AML-193 (cell line): ENCODE data around the gene CLASP1.
"Not testable (repeated sequence)": the region's sequence is repeated elsewhere in the genome, so short reads cannot be mapped to it uniquely, and the experiment has no call there.

Experiments
- DNase-seq, 2 experiments: peaks; one replicate each; lab custom pipeline; 2025; lab: John Stamatoyannopoulos, UW

The CLASP1 gene

GRCh38 chr2:121348128-121348740 is 301.0 kb downstream of the CLASP1 start:
- no peak for DNase-seq

DNA sequence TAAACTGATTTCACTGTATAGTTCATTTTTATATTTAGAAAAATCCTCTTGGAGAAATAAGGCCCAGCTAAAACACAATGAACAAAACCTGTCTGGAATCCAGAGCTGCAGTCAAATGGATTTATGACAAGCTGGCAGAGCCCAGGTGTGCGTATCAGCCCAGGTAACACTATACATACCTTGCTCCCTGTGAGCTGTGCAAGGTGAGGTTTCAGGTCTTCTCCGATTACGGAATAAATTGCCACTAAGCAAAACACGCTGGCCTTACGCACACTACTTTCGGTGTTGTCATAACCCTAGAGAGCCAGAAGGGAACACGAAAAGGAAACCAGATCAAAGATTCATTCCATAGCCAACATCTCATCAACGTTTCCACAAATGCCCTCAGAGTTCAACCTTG is 302.4 kb downstream of the CLASP1 start:
- DNase-seq = no peak

DNA sequence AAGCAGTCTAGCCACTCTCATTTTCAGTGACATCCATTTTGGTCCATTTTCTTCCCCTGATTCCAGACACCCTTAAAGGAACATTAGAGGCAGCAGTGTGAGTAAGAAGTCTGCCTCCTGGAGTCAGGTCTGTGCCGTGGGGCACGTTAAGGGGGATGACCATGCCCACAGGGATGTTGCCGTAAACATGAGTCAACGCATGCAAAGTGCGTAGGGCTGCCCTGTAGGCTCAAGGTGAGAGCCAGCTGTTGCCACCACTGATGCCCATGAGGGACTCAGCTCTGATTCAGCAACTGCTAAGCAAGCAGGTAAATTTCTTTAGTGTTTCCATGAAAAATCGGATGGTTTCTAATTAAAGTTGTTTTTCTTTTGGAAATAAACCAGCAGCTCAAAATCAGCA is 302.9 kb downstream of the CLASP1 start:
- no peak for DNase-seq

GRCh38 chr2:121345887-121346286 is 303.4 kb downstream of the CLASP1 start:
- no peak for DNase-seq

GRCh38 chr2:121345101-121345500 is 304.2 kb downstream of the CLASP1 start:
- no peak for DNase-seq

DNA sequence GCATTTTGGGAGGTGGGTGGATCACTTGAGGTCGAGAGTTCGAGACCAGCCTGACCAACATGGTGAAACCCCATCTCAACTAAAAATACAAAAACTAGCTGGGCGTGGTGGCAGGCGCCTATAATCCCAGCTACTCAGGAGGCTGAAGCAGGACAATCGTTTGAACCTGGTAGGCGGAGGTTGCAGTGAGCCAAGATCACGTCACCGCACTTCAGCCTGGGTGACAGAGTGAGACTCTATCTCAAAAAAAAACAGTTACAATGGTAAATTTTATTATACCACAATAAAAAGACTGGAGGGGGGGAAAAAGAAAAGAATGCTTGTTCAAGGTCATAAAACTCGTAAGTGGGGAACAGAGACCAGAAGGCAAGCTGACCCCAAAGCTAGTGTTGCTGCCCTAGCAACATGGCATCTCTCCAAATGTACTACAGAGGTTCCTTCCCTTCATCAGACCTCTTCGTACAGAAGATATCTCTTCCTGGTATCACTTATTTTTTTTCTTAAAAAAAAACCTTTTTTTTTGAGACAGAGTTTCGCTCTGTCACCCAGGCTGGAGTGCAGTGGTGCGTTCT is 305.3 kb downstream of the CLASP1 start:
- DNase-seq = not testable (repeated sequence)

DNA sequence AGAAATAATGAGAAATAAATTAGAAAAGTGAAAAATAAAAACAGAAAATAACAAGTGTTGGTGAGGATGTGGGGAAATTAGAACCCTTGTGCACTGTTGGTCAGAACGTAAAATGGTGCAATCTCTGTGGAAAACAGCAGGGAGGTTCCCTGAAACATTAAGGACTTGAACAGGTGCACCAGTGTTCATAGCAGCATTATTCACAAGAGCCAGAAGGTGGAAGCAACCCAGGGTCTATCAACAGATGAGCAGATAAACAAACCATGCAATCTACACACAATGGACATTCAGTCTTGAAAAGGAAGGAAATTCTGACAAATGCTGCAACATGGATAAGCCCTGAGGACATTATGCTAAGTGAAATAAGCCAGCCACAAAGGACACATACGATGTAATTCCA is 306.1 kb downstream of the CLASP1 start:
- no peak for DNase-seq

DNA sequence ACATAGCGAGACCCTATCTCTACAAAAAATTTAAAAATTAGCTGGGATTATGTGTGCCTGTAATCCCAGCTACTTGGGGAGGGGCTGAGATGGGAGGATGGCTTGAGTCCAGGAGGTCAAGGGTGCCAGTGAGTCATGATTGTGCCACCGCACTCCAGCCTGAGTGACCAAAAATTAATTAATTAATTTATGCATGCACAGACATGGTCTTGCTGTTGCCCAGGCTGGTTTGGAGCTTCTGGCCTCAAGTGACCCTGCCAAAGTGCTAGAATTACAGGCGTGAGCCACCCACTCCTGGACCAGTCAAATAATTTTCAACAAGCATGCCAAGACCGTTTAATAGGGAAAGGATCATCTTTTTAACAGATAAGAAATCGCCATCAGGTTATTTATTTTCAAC is 306.5 kb downstream of the CLASP1 start:
- DNase-seq = no peak

DNA sequence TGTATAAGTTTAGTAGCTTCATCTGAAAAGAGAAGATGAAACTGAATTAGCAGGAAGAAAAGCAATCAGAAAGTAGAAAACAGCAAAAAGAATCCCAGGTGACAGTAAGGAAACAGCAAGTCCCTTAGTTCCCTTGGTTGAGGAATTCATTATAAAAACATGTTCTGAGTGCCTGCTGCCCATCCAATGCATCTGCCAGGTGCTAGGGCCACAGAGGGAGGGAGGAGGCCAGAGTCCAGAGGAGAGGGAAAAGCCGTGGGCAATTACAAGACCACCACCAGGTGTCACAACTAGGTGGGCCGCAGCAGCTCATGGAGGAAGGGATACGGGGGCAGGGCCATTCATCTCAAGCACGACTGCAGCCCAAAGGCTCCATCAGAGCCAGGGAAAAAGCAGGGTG is 308.3 kb downstream of the CLASP1 start:
- no peak for DNase-seq

DNA sequence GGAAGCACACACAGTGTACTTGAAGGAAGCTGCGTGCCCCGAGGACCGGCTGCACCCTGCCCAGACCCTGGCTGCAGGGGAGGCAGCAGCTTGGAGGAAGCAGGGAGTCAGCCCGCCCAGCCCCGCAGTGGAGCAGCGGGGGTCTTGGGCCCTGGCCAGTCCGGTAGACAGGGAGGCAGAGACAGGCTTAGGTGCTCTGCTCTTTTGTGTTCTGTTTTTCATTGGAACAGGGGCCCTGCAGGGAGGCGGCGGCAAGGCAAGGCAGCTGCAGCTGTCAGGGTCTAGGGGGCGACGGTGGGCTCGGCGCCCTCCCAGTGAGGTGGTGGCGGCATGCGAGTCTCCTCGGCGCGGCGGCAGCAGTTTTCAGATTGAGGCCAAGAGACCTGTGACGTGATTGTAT is 311.0 kb downstream of the CLASP1 start:
- no peak for DNase-seq

DNA sequence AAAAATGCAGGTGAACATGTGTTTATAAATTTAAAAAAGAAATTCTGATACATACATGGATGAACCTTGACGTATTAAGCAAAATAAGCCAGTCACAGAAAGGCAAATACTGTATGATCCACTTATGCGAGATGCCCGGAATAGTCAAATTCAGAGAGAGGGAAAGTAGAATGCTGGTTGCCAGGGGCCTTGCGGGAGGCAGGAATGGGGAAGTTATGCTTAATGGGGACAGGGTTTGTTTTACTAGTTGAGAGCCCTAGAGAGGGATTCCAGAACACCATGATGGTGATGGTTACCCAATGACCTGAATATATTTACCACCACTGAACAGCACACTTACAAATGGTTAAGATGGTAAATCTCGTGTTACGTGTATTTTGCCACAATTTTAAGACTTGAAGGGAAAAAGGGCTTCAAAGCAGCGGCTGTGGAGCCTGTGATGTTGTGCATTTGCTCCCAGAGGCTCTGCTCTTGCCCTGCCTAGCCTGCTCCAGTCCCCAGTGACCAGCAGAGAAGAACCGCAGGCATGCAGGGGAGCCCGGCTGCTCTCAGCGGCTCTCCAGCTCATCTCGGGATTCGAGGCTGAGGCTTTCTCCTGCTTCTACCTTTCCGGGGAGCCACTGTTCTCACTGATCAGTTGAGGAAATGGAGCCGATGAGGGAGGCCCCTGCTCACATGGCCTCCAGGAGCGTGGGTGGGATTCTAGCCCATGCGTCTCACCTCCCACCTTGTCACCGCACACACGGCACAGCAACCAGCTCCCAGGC is 312.6 kb downstream of the CLASP1 start:
- no peak for DNase-seq

DNA sequence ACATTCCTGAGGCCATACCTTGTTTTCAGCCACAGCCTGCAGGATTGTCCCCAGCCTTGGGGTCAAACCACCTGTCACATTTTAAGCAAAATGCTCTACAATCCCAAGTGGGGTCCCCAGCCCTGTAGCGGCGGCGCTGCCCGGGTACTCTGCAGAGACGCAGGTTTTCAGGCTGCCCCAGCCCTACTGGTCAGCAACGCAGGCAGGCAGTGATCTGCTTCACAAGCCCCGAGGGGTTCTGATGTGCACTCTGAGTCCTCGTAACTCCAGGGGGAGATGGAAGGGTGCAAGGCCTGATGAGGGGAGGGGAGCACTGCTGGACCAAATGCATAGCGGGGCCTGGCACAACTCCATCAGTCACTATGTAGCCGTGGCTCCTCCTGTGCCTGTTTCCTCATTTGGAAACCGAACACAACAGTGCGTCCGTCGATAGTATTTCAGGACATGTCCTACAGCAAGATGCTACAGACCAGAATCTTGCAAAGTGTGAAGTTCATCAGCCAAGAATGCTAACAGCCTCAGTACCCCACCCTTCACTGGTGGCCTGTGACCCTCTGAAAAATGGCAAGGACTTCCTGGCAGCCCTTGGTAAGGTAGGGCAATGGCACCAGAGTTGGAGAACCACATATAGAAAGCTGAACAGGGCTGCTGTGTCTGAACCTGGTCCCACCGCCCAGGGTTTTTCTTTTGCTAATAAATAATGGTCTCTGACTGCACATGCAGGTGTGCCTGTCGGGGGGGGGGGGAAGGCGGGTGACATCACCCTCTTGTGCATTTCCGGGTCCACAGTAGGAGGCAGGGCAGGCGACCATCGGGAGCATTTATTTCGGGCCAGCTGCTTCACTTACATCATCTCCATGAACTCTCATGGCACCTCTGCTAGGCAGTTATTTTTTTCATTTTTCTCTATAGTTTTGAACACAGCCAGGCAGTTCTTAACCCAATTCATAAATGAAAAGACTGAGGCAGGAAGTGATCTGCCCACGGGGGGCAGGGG is 313.7 kb downstream of the CLASP1 start:
- no peak for DNase-seq

- DNase-seq = no peak
Measured at GRCh38 chr2:121334581-121335293, 314.5 kb downstream of the CLASP1 start.

- DNase-seq = no peak
Measured at GRCh38 chr2:121333834-121334558, 315.3 kb downstream of the CLASP1 start.

GRCh38 chr2:121333231-121333630 is 316.0 kb downstream of the CLASP1 start:
- DNase-seq = no peak

DNA sequence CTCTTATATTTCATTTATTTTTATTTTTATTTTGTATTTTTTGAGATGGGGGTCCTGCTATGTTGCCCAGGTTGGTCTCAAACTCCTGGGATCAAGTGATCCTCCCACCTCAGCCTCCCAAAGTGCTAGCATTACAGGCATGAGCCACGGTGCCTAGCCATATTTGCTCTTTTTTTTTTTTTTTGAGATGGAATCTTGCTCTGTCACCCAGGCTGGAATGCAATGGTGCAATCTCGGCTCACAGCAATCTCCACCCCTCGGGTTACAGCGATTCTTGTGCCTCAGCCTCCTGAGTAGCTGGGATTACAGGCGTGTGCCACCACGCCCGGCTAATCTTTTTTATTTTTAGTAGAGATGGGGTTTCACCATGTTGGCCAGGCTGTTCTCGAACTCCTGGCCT is 317.9 kb downstream of the CLASP1 start:
- not testable (repeated sequence) for DNase-seq

- no peak for DNase-seq
Measured at GRCh38 chr2:121330921-121331320, 318.3 kb downstream of the CLASP1 start.

DNA sequence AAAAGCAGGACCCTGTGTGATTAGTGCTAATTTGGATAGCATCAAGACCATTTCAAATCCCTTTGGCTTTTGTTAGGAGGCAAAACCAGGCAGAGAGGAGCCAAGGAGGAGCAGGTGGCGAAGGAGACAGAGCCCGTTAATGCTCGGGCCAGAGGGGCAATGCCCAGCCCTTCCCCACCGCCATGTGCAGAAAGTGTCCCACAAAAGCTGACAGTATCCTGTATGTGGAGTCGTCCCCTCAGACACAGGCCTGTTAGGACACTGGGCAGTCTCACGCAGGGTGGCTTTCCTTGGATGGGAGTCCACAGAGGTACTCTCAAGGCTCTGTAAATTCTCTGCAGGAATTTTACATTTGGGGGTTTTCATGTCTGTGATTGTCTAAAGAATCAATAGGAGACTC is 319.5 kb downstream of the CLASP1 start:
- no peak for DNase-seq

DNA sequence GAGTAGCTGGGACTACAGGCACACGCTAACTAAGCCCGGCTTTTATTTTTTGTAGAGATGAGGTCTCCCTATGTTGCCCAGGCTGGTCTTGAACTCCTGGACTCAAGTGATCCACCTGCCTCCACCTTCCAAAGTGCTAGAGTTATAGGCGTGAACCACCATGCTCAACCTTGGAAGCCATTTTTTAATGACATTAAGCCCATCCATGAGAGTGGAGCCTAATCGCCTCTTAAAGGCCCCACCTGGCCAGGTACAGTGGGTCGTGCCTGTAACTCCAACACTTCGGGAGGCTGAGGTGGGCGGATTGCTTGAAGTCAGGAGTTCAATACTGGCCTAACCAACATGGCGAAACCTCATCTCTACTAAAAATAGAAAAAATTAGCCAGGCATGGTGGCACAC is 322.6 kb downstream of the CLASP1 start:
- DNase-seq = no peak

DNA sequence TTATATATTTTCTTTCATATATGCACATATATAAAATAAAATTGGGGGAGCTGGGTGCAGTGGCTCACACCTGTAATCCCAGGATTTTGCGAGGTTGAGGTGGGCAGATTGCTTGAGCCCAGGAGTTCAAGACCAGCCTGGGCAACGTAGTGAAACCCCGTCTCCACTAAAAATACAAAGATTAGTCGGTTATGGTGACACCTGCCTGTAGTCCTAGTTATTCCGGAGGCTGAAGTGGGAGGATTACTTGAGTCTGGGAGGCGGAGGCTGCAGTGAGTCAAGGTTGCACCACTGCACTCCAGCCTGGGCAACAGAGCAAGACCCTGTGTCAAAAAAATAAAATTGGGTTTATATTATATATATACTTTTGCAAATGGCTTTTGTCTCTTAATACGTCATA is 324.7 kb downstream of the CLASP1 start:
- no peak for DNase-seq

GRCh38 chr2:121321476-121321875 is 327.8 kb downstream of the CLASP1 start:
- no peak for DNase-seq
